Skeletal muscle tissue (tissue), 4 donors: ENCODE results near the gene TAB3. TPM values are rescaled to one million over a fixed set of nuclear protein-coding genes. Genes with fewer than 3 reads are reported as not detected.
A peak's percentile ranks its signal among the peaks of the same experiment; 100 is the strongest.

Experiments used
- H3K27ac ChIP-seq: one replicate; pipeline ENCODE4 v1.7.0; 2013; ENCODE audit warnings: mild to moderate bottlenecking, low read depth, low read length, inconsistent platforms
- H3K27me3 ChIP-seq, 3 donors: one replicate each; pipeline ENCODE4 v1.7.0; 2013; ENCODE audit warnings: low read length in 3 of 3; ENCODE audit not compliant: control insufficient read depth in 3 of 3, insufficient read depth in 3 of 3
- H3K36me3 ChIP-seq, 3 donors: one replicate each; pipeline ENCODE4 v1.7.0; 2013; ENCODE audit warnings: low read length in 3 of 3; ENCODE audit not compliant: control insufficient read depth in 3 of 3, insufficient read depth in 3 of 3
- H3K4me1 ChIP-seq, 3 donors: one replicate each; pipeline ENCODE4 v1.7.0; 2013; ENCODE audit warnings: low read length in 3 of 3, mild to moderate bottlenecking in 3 of 3; ENCODE audit not compliant: control insufficient read depth in 3 of 3, insufficient read depth in 3 of 3
- H3K4me3 ChIP-seq, 3 donors: one replicate each; pipeline ENCODE4 v1.7.0; 2013; ENCODE audit warnings: low read length in 3 of 3
- H3K9ac ChIP-seq, 3 donors: one replicate each; pipeline ENCODE4 v1.7.0; 2013; ENCODE audit warnings: low read length in 3 of 3, mild to moderate bottlenecking in 3 of 3, moderate library complexity in 2 of 3, low read depth in 1 of 3
- H3K9me3 ChIP-seq, 3 donors: one replicate each; pipeline ENCODE4 v1.7.0; 2013; ENCODE audit warnings: low read length in 3 of 3; ENCODE audit not compliant: control insufficient read depth in 3 of 3
- total RNA-seq: library from RNA; depleted of rRNA; stranded (reverse); fragments of >200 nt; gene quantifications from one replicate; pipeline ENCODE4 v1.2.3, GENCODE V29; 2014
- donor health status: Osteomylitis.

The TAB3 gene
- total RNA-seq, result 5.7 TPM

- no peaks in the 10 kb centered on the region for H3K27me3 ChIP-seq
- H3K4me3 ChIP-seq, result peak within 1 kb of the TSS; percentile 76 to 91 (median 85)
- peaks cover 0 to 2% (median 0%) of the 10 kb centered on the region in 3 donors for H3K4me1 ChIP-seq
- peak within 1 kb of the TSS; percentile 71 to 83 (median 77) for H3K9ac ChIP-seq
- peak within 1 kb of the TSS; percentile 76 for H3K27ac ChIP-seq
- no peaks in the 10 kb centered on the region for H3K36me3 ChIP-seq
- H3K9me3 ChIP-seq, result no peaks in the 10 kb centered on the region
Observed at GRCh38 chrX:30889147-30890140, at the start of gene TAB3. TSS of gene TAB3 (minus strand) at chrX:30889254. CDS start at chrX:30859588, 29,666 bp downstream.

- Histone ChIP-seq H3K27me3 (no peaks in the 10 kb centered on the region), H3K4me1 (no peaks in the 10 kb centered on the region), H3K36me3 (no peaks in the 10 kb centered on the region)
Observed at GRCh38 chrX:30938295-30938694, 49.2 kb upstream of the TAB3 start.

GRCh38 chrX:30935985-30936384 is 46.9 kb upstream of the TAB3 start:
- no peak overlapping the region for H3K4me3 ChIP-seq
- H3K27ac ChIP-seq, result no peak overlapping the region
- H3K9me3 ChIP-seq, result no peaks in the 10 kb centered on the region
- H3K9ac ChIP-seq, result no peak overlapping the region
- H3K36me3 ChIP-seq, result no peaks in the 10 kb centered on the region
- H3K27me3 ChIP-seq, result no peaks in the 10 kb centered on the region
- no peaks in the 10 kb centered on the region for H3K4me1 ChIP-seq

More at GRCh38 chrX:30938295-30938694, 49.2 kb upstream of the TAB3 start:
- no peaks in the 10 kb centered on the region for H3K9me3 ChIP-seq
- no peak overlapping the region for H3K27ac ChIP-seq
- H3K4me3 ChIP-seq, result no peak overlapping the region
- H3K9ac ChIP-seq, result no peak overlapping the region

- Histone ChIP-seq H3K36me3 (no peaks in the 10 kb centered on the region), H3K27me3 (no peaks in the 10 kb centered on the region), H3K4me1 (no peaks in the 10 kb centered on the region), H3K9ac (no peak overlapping the region), H3K4me3 (no peak overlapping the region), H3K27ac (no peak overlapping the region), H3K9me3 (no peaks in the 10 kb centered on the region)
Observed at GRCh38 chrX:30931920-30932319, 42.9 kb upstream of the TAB3 start.

- no peak overlapping the region for H3K9ac ChIP-seq
- H3K9me3 ChIP-seq, result no peaks in the 10 kb centered on the region
- no peak overlapping the region for H3K27ac ChIP-seq
- no peak overlapping the region for H3K4me3 ChIP-seq
- no peaks in the 10 kb centered on the region for H3K4me1 ChIP-seq
- no peaks in the 10 kb centered on the region for H3K36me3 ChIP-seq
- no peaks in the 10 kb centered on the region for H3K27me3 ChIP-seq
Observed at GRCh38 chrX:30930679-30931078, 41.6 kb upstream of the TAB3 start.

GRCh38 chrX:30930143-30930542 is 41.1 kb upstream of the TAB3 start:
- Histone ChIP-seq H3K36me3 (no peaks in the 10 kb centered on the region), H3K4me1 (no peaks in the 10 kb centered on the region), H3K4me3 (no peak overlapping the region), H3K27ac (no peak overlapping the region), H3K27me3 (no peaks in the 10 kb centered on the region), H3K9me3 (no peaks in the 10 kb centered on the region), H3K9ac (no peak overlapping the region)

GRCh38 chrX:30920271-30920670 is 31.2 kb upstream of the TAB3 start:
- no peak overlapping the region for H3K9ac ChIP-seq
- H3K4me3 ChIP-seq, result no peak overlapping the region
- no peaks in the 10 kb centered on the region for H3K9me3 ChIP-seq
- no peaks in the 10 kb centered on the region for H3K27me3 ChIP-seq
- no peak overlapping the region for H3K27ac ChIP-seq
- H3K36me3 ChIP-seq, result no peaks in the 10 kb centered on the region
- no peaks in the 10 kb centered on the region for H3K4me1 ChIP-seq

- no peaks in the 10 kb centered on the region for H3K36me3 ChIP-seq
- H3K4me1 ChIP-seq, result no peaks in the 10 kb centered on the region
- no peaks in the 10 kb centered on the region for H3K27me3 ChIP-seq
- H3K9ac ChIP-seq, result no peak overlapping the region
- H3K4me3 ChIP-seq, result no peak overlapping the region
- H3K27ac ChIP-seq, result no peak overlapping the region
- H3K9me3 ChIP-seq, result no peaks in the 10 kb centered on the region
Observed at GRCh38 chrX:30918480-30918879, 29.4 kb upstream of the TAB3 start.

GRCh38 chrX:30913492-30913891 is 24.4 kb upstream of the TAB3 start:
- H3K36me3 ChIP-seq, result no peaks in the 10 kb centered on the region
- H3K9me3 ChIP-seq, result no peaks in the 10 kb centered on the region
- H3K9ac ChIP-seq, result no peak overlapping the region
- H3K4me3 ChIP-seq, result no peak overlapping the region
- no peaks in the 10 kb centered on the region for H3K27me3 ChIP-seq
- no peak overlapping the region for H3K27ac ChIP-seq
- no peaks in the 10 kb centered on the region for H3K4me1 ChIP-seq

- Histone ChIP-seq H3K4me1 (no peaks in the 10 kb centered on the region), H3K9me3 (no peaks in the 10 kb centered on the region), H3K36me3 (no peaks in the 10 kb centered on the region), H3K4me3 (no peak overlapping the region), H3K27me3 (no peaks in the 10 kb centered on the region), H3K27ac (no peak overlapping the region), H3K9ac (no peak overlapping the region)
Observed at GRCh38 chrX:30910124-30910860, 21.2 kb upstream of the TAB3 start.
